HepG2 (cell line): ENCODE data around the gene WDR41. TPM values are rescaled to one million over a fixed set of nuclear protein-coding genes. Genes with fewer than 3 reads are reported as not detected.

Experiments
- ASH2L ChIP-seq: fragments of 300-600, 200-600 bp; sonication (generic); IDR thresholded peaks from 2 replicates; pipeline ENCODE4 v1.7.0; 2017; ENCODE audit warnings: low read depth, mild to moderate bottlenecking, moderate library complexity, mixed read lengths, low read length; ENCODE audit not compliant: insufficient read length
- ATF7 ChIP-seq, 2 experiments: fragments of 450-650 bp in 1 of 2; sonication (generic) in 1 of 2; formaldehyde crosslinking in 1 of 2; IDR thresholded peaks; 2 replicates each; pipeline versions ENCODE4 v1.4.0 to v1.6.1; 2016 to 2020; ENCODE audit warnings: antibody characterized with exemption in 1 of 2, mild to moderate bottlenecking in 1 of 2, missing genetic modification reagents in 1 of 2
- DR1 ChIP-seq: sonication (generic); formaldehyde crosslinking; IDR thresholded peaks from 2 replicates; pipeline ENCODE4 v1.8.0; 2021; ENCODE audit warnings: mild to moderate bottlenecking, missing genetic modification reagents, inconsistent platforms
- ERF ChIP-seq: IDR thresholded peaks from 2 replicates; pipeline ENCODE4 v1.6.1; 2018; ENCODE audit warnings: missing biosample characterization, missing genetic modification reagents
- EZH2 ChIP-seq: conservative IDR thresholded peaks from 2 replicates; pipeline ENCODE4 v1.6.1; 2012; ENCODE audit warnings: mild to moderate bottlenecking, low read depth, low read length, moderate library complexity
- FOXP1 ChIP-seq, 2 experiments: fragments of 450-650 bp in 1 of 2; IDR thresholded peaks; 2 replicates each; pipeline ENCODE4 v1.6.1; 2017 to 2018; ENCODE audit warnings: antibody characterized with exemption in 1 of 2
- GABPB1 ChIP-seq: IDR thresholded peaks from 2 replicates; pipeline ENCODE4 v1.6.1; 2016; ENCODE audit warnings: mild to moderate bottlenecking, missing genetic modification reagents, moderate library complexity, missing compliant biosample characterization
- JUNB ChIP-seq: sonication (generic); formaldehyde crosslinking; IDR thresholded peaks from 2 replicates; pipeline ENCODE4 v1.8.0; 2022; ENCODE audit warnings: missing genetic modification reagents, mild to moderate bottlenecking, borderline replicate concordance
- KAT7 ChIP-seq: IDR thresholded peaks from 2 replicates; pipeline ENCODE4 v1.6.1; 2018; ENCODE audit warnings: borderline replicate concordance, missing compliant biosample characterization
- MED1 ChIP-seq: sonication (generic); formaldehyde crosslinking; IDR thresholded peaks from 2 replicates; pipeline ENCODE4 v1.4.0; 2020; ENCODE audit warnings: missing genetic modification reagents
- PRPF4 ChIP-seq: fragments of 200-400 bp; formaldehyde crosslinking; IDR thresholded peaks from 2 replicates; pipeline ENCODE4 v1.6.1; 2016; ENCODE audit warnings: low read length, low read depth; ENCODE audit not compliant: poor library complexity, severe bottlenecking
- RFX3 ChIP-seq: IDR thresholded peaks from 2 replicates; pipeline ENCODE4 v1.6.1; 2016; ENCODE audit warnings: missing biosample characterization, missing genetic modification reagents
- TAF1 ChIP-seq: sonication (generic); formaldehyde crosslinking; IDR thresholded peaks from 2 replicates; pipeline ENCODE4 v1.4.0; 2020; ENCODE audit warnings: missing genetic modification reagents
- ZFP1 ChIP-seq: IDR thresholded peaks from 2 replicates; pipeline ENCODE4 v1.6.1; 2016
- ZFP36 ChIP-seq: fragments of 150-350 bp; IDR thresholded peaks from 2 replicates; pipeline ENCODE4 v1.6.1; 2018; ENCODE audit warnings: borderline replicate concordance, low read length, low read depth; ENCODE audit not compliant: partially characterized antibody
- ZFY ChIP-seq: sonication (generic); formaldehyde crosslinking; IDR thresholded peaks from 2 replicates; pipeline ENCODE4 v1.4.0; 2020; ENCODE audit warnings: missing genetic modification reagents
- ZIK1 ChIP-seq: sonication (generic); formaldehyde crosslinking; IDR thresholded peaks from 2 replicates; pipeline ENCODE4 v1.5.0; 2020; ENCODE audit warnings: mild to moderate bottlenecking, low read depth, missing genetic modification reagents, borderline replicate concordance
- ZNF263 ChIP-seq: sonication (generic); formaldehyde crosslinking; IDR thresholded peaks from 2 replicates; pipeline ENCODE4 v1.4.0; 2020; ENCODE audit warnings: missing genetic modification reagents
- ZNF317 ChIP-seq: sonication (generic); formaldehyde crosslinking; IDR thresholded peaks from 2 replicates; pipeline ENCODE4 v1.5.0; 2020; ENCODE audit warnings: mild to moderate bottlenecking, missing genetic modification reagents
- ZNF496 ChIP-seq: sonication (generic); formaldehyde crosslinking; IDR thresholded peaks from 2 replicates; pipeline ENCODE4 v1.8.1; 2023; ENCODE audit warnings: mild to moderate bottlenecking, moderate library complexity, missing genetic modification reagents; ENCODE audit not compliant: insufficient replicate concordance
- ZNF670 ChIP-seq: sonication (generic); formaldehyde crosslinking; IDR thresholded peaks from 2 replicates; pipeline ENCODE4 v1.8.0; 2022; ENCODE audit warnings: mild to moderate bottlenecking, missing genetic modification reagents, borderline replicate concordance
- ZUFSP ChIP-seq: sonication (generic); formaldehyde crosslinking; IDR thresholded peaks from 2 replicates; pipeline ENCODE4 v1.9.0; 2021; ENCODE audit warnings: missing genetic modification reagents, mild to moderate bottlenecking, borderline replicate concordance
- polyA plus RNA-seq, 8 experiments: library from polyadenylated mRNA; depleted of rRNA in 3 of 8; stranded (reverse) in 7 of 8; unstranded in 1 of 8; fragments of >200 nt; fragmentation: Illumina TruSeq in 4 of 8; extraction: Trizol in 4 of 8; gene quantifications; 2 replicates each; pipeline versions ENCODE4 v1.2.1 to v1.2.3, GENCODE V29; 2011 to 2016; ENCODE audit warnings: low read depth in 4 of 8, missing spikeins in 1 of 8, mixed read lengths in 1 of 8; ENCODE audit not compliant: insufficient read depth in 1 of 8
- total RNA-seq, 5 experiments: library from RNA; depleted of rRNA; stranded (reverse); fragments of >200 nt; fragmentation: Illumina TruSeq; extraction: Trizol; gene quantifications; 2 replicates each; pipeline ENCODE4 v1.2.3, GENCODE V29; 2016; ENCODE audit warnings: low read depth in 1 of 5
- TF ChIP-seq, protein P1 (sequence below): sonication (generic); formaldehyde crosslinking; IDR thresholded peaks from 2 replicates; pipeline ENCODE4 v1.4.0; 2020; ENCODE audit warnings: mild to moderate bottlenecking, missing genetic modification reagents, borderline replicate concordance

The WDR41 gene
- total and polyA plus RNA-seq, 2 of the 13 experiments (the other 11 are each of a cell fraction or from before 2014, with no cell fraction given): 18.9 to 39.3 TPM

GRCh38 chr5:77491783-77492652 lies at the start of gene WDR41 (continued):
- TF ChIP-seq ATF7 (IDR thresholded peaks at IDR 0.05) (no peak), ATF7 (CRISPR knock-in tag; IDR thresholded peaks at IDR 0.05) (no peak), ZNF317 (CRISPR knock-in tag) (0 out of 2 replicates have a peak, but pooled peaks have one; percentile 42), MED1 (CRISPR knock-in tag) (peak; percentile 15; the same call in 1 of the 2 replicates), ZIK1 (no peak), ZNF496 (CRISPR knock-in tag) (no peak), ZNF670 (CRISPR knock-in tag) (0 out of 2 replicates have a peak, but pooled peaks have one; percentile 69), GABPB1 (CRISPR knock-in tag) (peak; percentile 89), ASH2L (peak; percentile 86), ZFY (CRISPR knock-in tag) (peak; percentile 89), TAF1 (CRISPR knock-in tag) (peak; percentile 84), ZFP36 (no peak), PRPF4 (no peak), KAT7 (peak; percentile 93), JUNB (CRISPR knock-in tag) (no peak), ZFP1 (CRISPR knock-in tag) (no peak), FOXP1 (IDR thresholded peaks at IDR 0.05) (no peak), FOXP1 (CRISPR knock-in tag; IDR thresholded peaks at IDR 0.05) (0 out of 2 replicates have a peak, but pooled peaks have one; percentile 5), DR1 (CRISPR knock-in tag) (peak; percentile 62; the same call in 1 of the 2 replicates), ZNF263 (peak; percentile 67; the same call in 1 of the 2 replicates), RFX3 (CRISPR knock-in tag) (no peak), ZUFSP (CRISPR knock-in tag) (no peak), ERF (CRISPR knock-in tag) (peak; percentile 68; the same call in 1 of the 2 replicates), EZH2 (no peak)
- TF ChIP-seq, protein P1, sequence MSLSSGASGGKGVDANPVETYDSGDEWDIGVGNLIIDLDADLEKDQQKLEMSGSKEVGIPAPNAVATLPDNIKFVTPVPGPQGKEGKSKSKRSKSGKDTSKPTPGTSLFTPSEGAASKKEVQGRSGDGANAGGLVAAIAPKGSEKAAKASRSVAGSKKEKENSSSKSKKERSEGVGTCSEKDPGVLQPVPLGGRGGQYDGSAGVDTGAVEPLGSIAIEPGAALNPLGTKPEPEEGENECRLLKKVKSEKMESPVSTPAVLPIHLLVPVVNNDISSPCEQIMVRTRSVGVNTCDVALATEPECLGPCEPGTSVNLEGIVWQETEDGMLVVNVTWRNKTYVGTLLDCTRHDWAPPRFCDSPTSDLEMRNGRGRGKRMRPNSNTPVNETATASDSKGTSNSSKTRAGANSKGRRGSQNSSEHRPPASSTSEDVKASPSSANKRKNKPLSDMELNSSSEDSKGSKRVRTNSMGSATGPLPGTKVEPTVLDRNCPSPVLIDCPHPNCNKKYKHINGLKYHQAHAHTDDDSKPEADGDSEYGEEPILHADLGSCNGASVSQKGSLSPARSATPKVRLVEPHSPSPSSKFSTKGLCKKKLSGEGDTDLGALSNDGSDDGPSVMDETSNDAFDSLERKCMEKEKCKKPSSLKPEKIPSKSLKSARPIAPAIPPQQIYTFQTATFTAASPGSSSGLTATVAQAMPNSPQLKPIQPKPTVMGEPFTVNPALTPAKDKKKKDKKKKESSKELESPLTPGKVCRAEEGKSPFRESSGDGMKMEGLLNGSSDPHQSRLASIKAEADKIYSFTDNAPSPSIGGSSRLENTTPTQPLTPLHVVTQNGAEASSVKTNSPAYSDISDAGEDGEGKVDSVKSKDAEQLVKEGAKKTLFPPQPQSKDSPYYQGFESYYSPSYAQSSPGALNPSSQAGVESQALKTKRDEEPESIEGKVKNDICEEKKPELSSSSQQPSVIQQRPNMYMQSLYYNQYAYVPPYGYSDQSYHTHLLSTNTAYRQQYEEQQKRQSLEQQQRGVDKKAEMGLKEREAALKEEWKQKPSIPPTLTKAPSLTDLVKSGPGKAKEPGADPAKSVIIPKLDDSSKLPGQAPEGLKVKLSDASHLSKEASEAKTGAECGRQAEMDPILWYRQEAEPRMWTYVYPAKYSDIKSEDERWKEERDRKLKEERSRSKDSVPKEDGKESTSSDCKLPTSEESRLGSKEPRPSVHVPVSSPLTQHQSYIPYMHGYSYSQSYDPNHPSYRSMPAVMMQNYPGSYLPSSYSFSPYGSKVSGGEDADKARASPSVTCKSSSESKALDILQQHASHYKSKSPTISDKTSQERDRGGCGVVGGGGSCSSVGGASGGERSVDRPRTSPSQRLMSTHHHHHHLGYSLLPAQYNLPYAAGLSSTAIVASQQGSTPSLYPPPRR (CRISPR knock-in tag): peak; percentile 35; the same call in 1 of the 2 replicates
